AG04450 (cell line): ENCODE measurements around the gene SFRP4. TPM values are rescaled to one million over a fixed set of nuclear protein-coding genes. Genes with fewer than 3 reads are reported as not detected.

Experiments used
- CTCF ChIA-PET: fragments of 300-600, 350-600 bp; formaldehyde crosslinking; extraction: SDS; loops from one replicate; lab custom pipeline; 2022; ENCODE audit warnings: antibody characterized with exemption, inconsistent platforms; lab: Charles Lee
- POLR2A ChIA-PET: fragments of 350-600 bp; formaldehyde crosslinking; extraction: SDS; loops from one replicate; lab custom pipeline; 2021; ENCODE audit warnings: antibody characterized with exemption, inconsistent platforms; lab: Yijun Ruan, JAX
- DNase-seq: peaks from one replicate; pipeline ENCODE4 v3.0.0-alpha.2; 2011; ENCODE audit warnings: low read depth, low spot score
- H3K27ac ChIP-seq: one replicate; pipeline ENCODE4 v1.5.1; 2012; ENCODE audit warnings: low read depth, low read length, control low read depth
- H3K27me3 ChIP-seq: one replicate; pipeline ENCODE4 v1.6.0; 2012; ENCODE audit warnings: low read length; ENCODE audit not compliant: control insufficient read depth, insufficient read depth
- H3K4me3 ChIP-seq: 2 replicates; pipeline ENCODE4 v1.5.1; 2011; ENCODE audit warnings: mild to moderate bottlenecking, low read depth, low read length, control low read depth
- H3K9me3 ChIP-seq: 2 replicates; pipeline ENCODE4 v1.5.1; 2012; ENCODE audit warnings: low read length; ENCODE audit not compliant: control insufficient read depth, insufficient read depth
- CTCF ChIP-seq: IDR thresholded peaks from 2 replicates; pipeline ENCODE4 v1.5.1; 2011; ENCODE audit warnings: low read depth, low read length, control low read depth, inconsistent platforms
- polyA plus RNA-seq: library from polyadenylated mRNA; depleted of rRNA; stranded (reverse); fragments of >200 nt; gene quantifications from 2 replicates; pipeline ENCODE4 v1.2.3, GENCODE V29; 2011

The SFRP4 gene
- polyA plus RNA-seq, 1 experiment: 0.04 TPM

GRCh38 chr7:37927773-37928444, 11.3 kb upstream of the SFRP4 start:
- no peak for TF ChIP-seq CTCF
- no peak for DNase-seq
- no peaks in the 10 kb centered on the region for H3K27me3 ChIP-seq
- ChIA-PET POLR2A (no interaction called here), CTCF (no interaction called here)
- peaks cover 14% of the 10 kb centered on the region for H3K9me3 ChIP-seq
- no peak overlapping the region for H3K27ac ChIP-seq
- H3K4me3 ChIP-seq: no peak overlapping the region

GRCh38 chr7:37925620-37926019, 9.0 kb upstream of the SFRP4 start:
- no peaks in the 10 kb centered on the region for H3K27me3 ChIP-seq
- TF ChIP-seq CTCF: no peak
- no peak for DNase-seq
- CTCF ChIA-PET: no interaction called here
- H3K27ac ChIP-seq: no peak overlapping the region
- H3K9me3 ChIP-seq: peaks cover 17% of the 10 kb centered on the region
- POLR2A ChIA-PET: no interaction called here
- no peak overlapping the region for H3K4me3 ChIP-seq

GRCh38 chr7:37924491-37925041, 7.9 kb upstream of the SFRP4 start:
- Histone ChIP-seq H3K27me3 (no peaks in the 10 kb centered on the region), H3K9me3 (peaks cover 11% of the 10 kb centered on the region), H3K4me3 (no peak overlapping the region), H3K27ac (no peak overlapping the region)
- ChIA-PET POLR2A (no interaction called here), CTCF (no interaction called here)
- DNase-seq: no peak
- no peak for TF ChIP-seq CTCF

GRCh38 chr7:37923996-37924395, 7.4 kb upstream of the SFRP4 start:
- H3K4me3 ChIP-seq: no peak overlapping the region
- no peak for DNase-seq
- ChIA-PET CTCF (no interaction called here), POLR2A (no interaction called here)
- no peak overlapping the region for H3K27ac ChIP-seq
- TF ChIP-seq CTCF: no peak
- peaks cover 10% of the 10 kb centered on the region for H3K9me3 ChIP-seq
- H3K27me3 ChIP-seq: no peaks in the 10 kb centered on the region

GRCh38 chr7:37921876-37922275, 5.3 kb upstream of the SFRP4 start:
- no peak for TF ChIP-seq CTCF
- DNase-seq: no peak
- ChIA-PET POLR2A (no interaction called here), CTCF (no interaction called here)
- Histone ChIP-seq H3K27ac (no peak overlapping the region), H3K9me3 (peaks cover 10% of the 10 kb centered on the region), H3K27me3 (no peaks in the 10 kb centered on the region), H3K4me3 (no peak overlapping the region)
